Fibroblast of lung (primary cell): Measurements from ENCODE around the gene TRAPPC2. TPM values are rescaled to one million over a fixed set of nuclear protein-coding genes. Genes with fewer than 3 reads are reported as not detected.

Experiments used
- DNase-seq, 2 donors: peaks; one replicate each; pipeline versions ENCODE4 v3.0.0 to v3.0.0-alpha.2; 2010; ENCODE audit warnings: low read depth in 2 of 2
- H2AFZ ChIP-seq: 2 replicates; pipeline ENCODE4 v1.5.1; 2012; ENCODE audit warnings: low read length, control low read depth, inconsistent platforms
- H3K27ac ChIP-seq: 2 replicates; pipeline ENCODE4 v1.5.1; 2011; ENCODE audit warnings: low read length, control low read depth; ENCODE audit not compliant: insufficient read depth
- H3K27me3 ChIP-seq: 2 replicates; pipeline ENCODE4 v1.5.1; 2011; ENCODE audit warnings: mild to moderate bottlenecking, low read length; ENCODE audit not compliant: control insufficient read depth, insufficient read depth
- H3K36me3 ChIP-seq: 2 replicates; pipeline ENCODE4 v1.5.1; 2011; ENCODE audit warnings: low read length; ENCODE audit not compliant: control insufficient read depth, insufficient read depth
- H3K4me1 ChIP-seq: 2 replicates; pipeline ENCODE4 v1.5.1; 2011; ENCODE audit warnings: low read length; ENCODE audit not compliant: control insufficient read depth, insufficient read depth; ENCODE audit errors: extremely low read depth
- H3K4me2 ChIP-seq: 2 replicates; pipeline ENCODE4 v1.5.1; 2011; ENCODE audit warnings: low read length, control low read depth; ENCODE audit not compliant: insufficient read depth; ENCODE audit errors: extremely low read depth
- H3K4me3 ChIP-seq, 4 experiments: fragments of 200-600 bp in 1 of 4; sonication (generic) in 1 of 4; replicated peaks in 1 of 4; 2 replicates each; pipeline ENCODE4 v1.5.1; 2011 to 2016; ENCODE audit warnings: low read length in 4 of 4, low read depth in 3 of 4, mild to moderate bottlenecking in 3 of 4, control low read depth in 2 of 4, inconsistent platforms in 1 of 4, mixed read lengths in 1 of 4; ENCODE audit not compliant: insufficient read depth in 1 of 4; ENCODE audit errors: control extremely low read depth in 1 of 4
- H3K79me2 ChIP-seq: 2 replicates; pipeline ENCODE4 v1.5.1; 2012; ENCODE audit warnings: mild to moderate bottlenecking, low read length, inconsistent platforms; ENCODE audit not compliant: control insufficient read depth, insufficient read depth
- H3K9ac ChIP-seq: 2 replicates; pipeline ENCODE4 v1.5.1; 2011; ENCODE audit warnings: mild to moderate bottlenecking, low read length, control low read depth; ENCODE audit not compliant: insufficient read depth
- H3K9me3 ChIP-seq: 2 replicates; pipeline ENCODE4 v1.5.1; 2012; ENCODE audit warnings: low read depth, low read length; ENCODE audit not compliant: control insufficient read depth, insufficient read depth
- H4K20me1 ChIP-seq: 2 replicates; pipeline ENCODE4 v1.5.1; 2011; ENCODE audit warnings: low read length; ENCODE audit not compliant: control insufficient read depth, insufficient read depth; ENCODE audit errors: extremely low read depth
- CTCF ChIP-seq, 2 donors: IDR thresholded peaks in 1 of 2; conservative IDR thresholded peaks in 1 of 2; 1 replicate in 1 of 2; 2 replicates in 1 of 2; pipeline ENCODE4 v1.5.1; 2011 to 2012; ENCODE audit warnings: low read length in 2 of 2, control low read depth in 1 of 2, inconsistent platforms in 1 of 2, low read depth in 1 of 2, mild to moderate bottlenecking in 1 of 2
- EZH2 ChIP-seq: IDR thresholded peaks from 2 replicates; pipeline ENCODE4 v1.5.1; 2012; ENCODE audit warnings: low read length, control low read depth, mild to moderate bottlenecking; ENCODE audit errors: missing control alignments
- polyA plus RNA-seq, 2 donors: library from polyadenylated mRNA; depleted of rRNA in 1 of 2; stranded (reverse) in 1 of 2; unstranded in 1 of 2; fragments of >200 nt; gene quantifications; 2 replicates each; pipeline ENCODE4 v1.2.1, GENCODE V29; 2011 to 2012; ENCODE audit warnings: missing spikeins in 1 of 2
- total RNA-seq: library from RNA; depleted of rRNA; stranded (reverse); fragments of >200 nt; gene quantifications from 2 replicates; pipeline ENCODE4 v1.2.1, GENCODE V29; 2014

Gene TRAPPC2
- total and polyA plus RNA-seq, 2 donors (not counting 1 experiment from before 2014, with no cell fraction given) = 16.0 to 22.0 TPM

- H3K4me2 ChIP-seq = no peak overlapping the region
- no peak for DNase-seq
- peaks cover 25% of the 10 kb centered on the region for H3K79me2 ChIP-seq
These were observed 32.2 kb downstream of the TRAPPC2 start for GRCh38 chrX:13702111-13702789.

GRCh38 chrX:13700380-13700779, 34.0 kb downstream of the TRAPPC2 start:
- peaks cover under 1% of the 10 kb centered on the region for H4K20me1 ChIP-seq
- no peak overlapping the region for H2AFZ ChIP-seq
- no peaks in the 10 kb centered on the region for H3K27me3 ChIP-seq
- peaks cover 2% of the 10 kb centered on the region for H3K4me1 ChIP-seq
- H3K4me3 ChIP-seq = no peak overlapping the region
- H3K4me2 ChIP-seq = no peak overlapping the region
- no peak overlapping the region for H3K9ac ChIP-seq
- H3K36me3 ChIP-seq = no peaks in the 10 kb centered on the region
- DNase-seq = no peak
- H3K9me3 ChIP-seq = no peaks in the 10 kb centered on the region
- no peak for TF ChIP-seq CTCF (conservative IDR thresholded peaks at IDR 0.05 in 1 of 2, IDR thresholded peaks at IDR 0.05 in 1 of 2; ENCODE audit: low read depth in 1 of 2, low read length in 2 of 2)
- peaks cover 32% of the 10 kb centered on the region for H3K79me2 ChIP-seq
- no peak overlapping the region for H3K27ac ChIP-seq

More at GRCh38 chrX:13702111-13702789, 32.2 kb downstream of the TRAPPC2 start:
- H4K20me1 ChIP-seq = no peaks in the 10 kb centered on the region
- no peaks in the 10 kb centered on the region for H3K36me3 ChIP-seq
- H3K9ac ChIP-seq = no peak overlapping the region
- H2AFZ ChIP-seq = no peak overlapping the region
- H3K27ac ChIP-seq = no peak overlapping the region
- H3K4me1 ChIP-seq = peaks cover 2% of the 10 kb centered on the region
- no peaks in the 10 kb centered on the region for H3K9me3 ChIP-seq
- H3K27me3 ChIP-seq = no peaks in the 10 kb centered on the region
- H3K4me3 ChIP-seq = no peak overlapping the region
- TF ChIP-seq CTCF (conservative IDR thresholded peaks at IDR 0.05 in 1 of 2, IDR thresholded peaks at IDR 0.05 in 1 of 2; ENCODE audit: low read depth in 1 of 2, low read length in 2 of 2) = no peak
- TF ChIP-seq EZH2 = no peak

GRCh38 chrX:13699183-13699826, 35.1 kb downstream of the TRAPPC2 start:
- H3K36me3 ChIP-seq = no peaks in the 10 kb centered on the region
- H3K4me1 ChIP-seq = peaks cover 2% of the 10 kb centered on the region
- peaks cover 3% of the 10 kb centered on the region for H4K20me1 ChIP-seq
- no peaks in the 10 kb centered on the region for H3K27me3 ChIP-seq
- peaks cover 39% of the 10 kb centered on the region for H3K79me2 ChIP-seq
- no peak overlapping the region for H3K4me2 ChIP-seq
- H2AFZ ChIP-seq = no peak overlapping the region
- DNase-seq = peak in 1 of 2 donors; percentile 47
- H3K4me3 ChIP-seq = no peak overlapping the region
- H3K9ac ChIP-seq = no peak overlapping the region
- no peak for TF ChIP-seq EZH2
- TF ChIP-seq CTCF (conservative IDR thresholded peaks at IDR 0.05 in 1 of 2, IDR thresholded peaks at IDR 0.05 in 1 of 2; ENCODE audit: low read depth in 1 of 2, low read length in 2 of 2) = no peak
- no peak overlapping the region for H3K27ac ChIP-seq
- H3K9me3 ChIP-seq = no peaks in the 10 kb centered on the region
